Endothelial cell of umbilical vein (primary cell): Measurements from ENCODE around the gene RBM42. TPM values are rescaled to one million over a fixed set of nuclear protein-coding genes. Genes with fewer than 3 reads are reported as not detected.

Experiments
- BruUV-seq: library from RNA; stranded (reverse); fragments of 400-500 nt; replicated peaks from 2 replicates; lab custom pipeline; 2021; lab: Mats Ljungman, UMichigan
- CTCF ChIA-PET: fragments of 300-600, 350-600 bp; sonication (Branson Sonifier 250); formaldehyde crosslinking; loops from one replicate; lab custom pipeline; 2021; ENCODE audit warnings: antibody characterized with exemption, inconsistent platforms; lab: Charles Lee
- POLR2A ChIA-PET: fragments of 300-600, 350-600 bp; sonication (Branson Sonifier 250); formaldehyde crosslinking; loops from one replicate; lab custom pipeline; 2021; ENCODE audit warnings: antibody characterized with exemption, inconsistent platforms; lab: Charles Lee
- DNase-seq: peaks from one replicate; pipeline ENCODE4 v3.0.0-alpha.2; 2011; ENCODE audit warnings: low read depth, low spot score
- FAIRE-seq: peaks from 2 replicates; lab custom pipeline; 2011; peaks lifted over from hg19 to GRCh38; lab: Jason Lieb, UNC
- H2AFZ ChIP-seq: 2 replicates; pipeline ENCODE4 v1.6.0; 2012; ENCODE audit warnings: low read depth, low read length, control low read depth, inconsistent platforms
- H3K27ac ChIP-seq: 2 replicates; pipeline ENCODE4 v1.5.1; 2011; ENCODE audit warnings: low read depth, mild to moderate bottlenecking, control low read depth, low read length, moderate library complexity; ENCODE audit not compliant: insufficient read depth
- H3K27me3 ChIP-seq, 2 experiments: 2 replicates each; pipeline versions ENCODE4 v1.6.0 to v1.6.1; 2011; ENCODE audit warnings: low read length in 2 of 2, mixed read lengths in 1 of 2; ENCODE audit not compliant: control insufficient read depth in 2 of 2, insufficient read depth in 2 of 2
- H3K36me3 ChIP-seq, 2 experiments: 2 replicates in 1 of 2; 3 replicates in 1 of 2; pipeline ENCODE4 v1.5.1; 2011; ENCODE audit warnings: low read length in 2 of 2, mild to moderate bottlenecking in 1 of 2, moderate library complexity in 1 of 2; ENCODE audit not compliant: control insufficient read depth in 2 of 2, insufficient read depth in 2 of 2; ENCODE audit errors: extremely low read depth in 1 of 2
- H3K4me1 ChIP-seq: 3 replicates; pipeline ENCODE4 v1.5.1; 2011; ENCODE audit warnings: mild to moderate bottlenecking, low read length; ENCODE audit not compliant: control insufficient read depth, insufficient read depth; ENCODE audit errors: extremely low read depth
- H3K4me2 ChIP-seq: 2 replicates; pipeline ENCODE4 v1.6.1; 2011; ENCODE audit warnings: low read length, control low read depth, mixed read lengths; ENCODE audit not compliant: insufficient read depth
- H3K4me3 ChIP-seq, 3 experiments: fragments of 200-600 bp in 1 of 3; sonication (generic), shearing (Covaris generic) in 1 of 3; replicated peaks in 1 of 3; 2 replicates each; pipeline ENCODE4 v1.5.1; 2011 to 2016; ENCODE audit warnings: control low read depth in 3 of 3, low read length in 3 of 3, mild to moderate bottlenecking in 2 of 3, inconsistent platforms in 1 of 3, low read depth in 1 of 3, moderate library complexity in 1 of 3; ENCODE audit not compliant: insufficient read depth in 1 of 3
- H3K79me2 ChIP-seq: 2 replicates; pipeline ENCODE4 v1.6.0; 2012; ENCODE audit warnings: low read length, inconsistent platforms; ENCODE audit not compliant: control insufficient read depth, insufficient read depth
- H3K9ac ChIP-seq: replicated peaks from 2 replicates; pipeline ENCODE3; 2011; ENCODE audit warnings: low read length, control low read depth; ENCODE audit not compliant: insufficient read depth; ENCODE audit errors: extremely low read depth
- H3K9me1 ChIP-seq: replicated peaks from 3 replicates; pipeline ENCODE4 v1.6.0; 2011; ENCODE audit warnings: mild to moderate bottlenecking, low read length; ENCODE audit not compliant: control insufficient read depth, insufficient read depth; ENCODE audit errors: extremely low read depth
- H3K9me3 ChIP-seq: replicated peaks from 2 replicates; pipeline ENCODE4 v1.5.1; 2012; ENCODE audit warnings: low read length, inconsistent platforms; ENCODE audit not compliant: control insufficient read depth, insufficient read depth
- H4K20me1 ChIP-seq: replicated peaks from 2 replicates; pipeline ENCODE3; 2011; ENCODE audit warnings: mild to moderate bottlenecking, low read length; ENCODE audit not compliant: control insufficient read depth, insufficient read depth; ENCODE audit errors: extremely low read depth
- EZH2 ChIP-seq: IDR thresholded peaks from 2 replicates; pipeline ENCODE4 v1.6.1; 2012; ENCODE audit warnings: borderline replicate concordance, low read depth, mild to moderate bottlenecking, moderate library complexity, low read length, inconsistent platforms; ENCODE audit not compliant: severe bottlenecking
- FOS ChIP-seq: IDR thresholded peaks from 2 replicates; pipeline ENCODE4 v1.6.1; 2011; ENCODE audit warnings: mild to moderate bottlenecking, low read length, moderate library complexity, borderline replicate concordance; ENCODE audit not compliant: insufficient read depth
- GATA2 ChIP-seq: IDR thresholded peaks from 2 replicates; pipeline ENCODE4 v1.7.0; 2011; ENCODE audit warnings: low read depth, mild to moderate bottlenecking, moderate library complexity, mixed read lengths, low read length; ENCODE audit not compliant: insufficient read length, insufficient read depth
- JUN ChIP-seq: IDR thresholded peaks from 2 replicates; pipeline ENCODE4 v1.6.1; 2011; ENCODE audit warnings: borderline replicate concordance, low read depth; ENCODE audit not compliant: insufficient read length, insufficient read depth
- MYC ChIP-seq: IDR thresholded peaks from one replicate; pipeline ENCODE4 v1.6.1; 2011; ENCODE audit warnings: mild to moderate bottlenecking, low read depth, low read length
- POLR2A ChIP-seq: IDR thresholded peaks from 2 replicates; pipeline ENCODE4 v1.6.1; 2012; ENCODE audit warnings: low read depth, mild to moderate bottlenecking, control low read depth, low read length
- POLR2AphosphoS5 ChIP-seq: IDR thresholded peaks from 2 replicates; pipeline ENCODE4 v1.6.1; 2012; ENCODE audit warnings: low read depth, mild to moderate bottlenecking, control low read depth, low read length, moderate library complexity; ENCODE audit not compliant: insufficient read depth
- dilution Hi-C: fragments of 300-500 bp; cut with MboI; formaldehyde crosslinking; loops from one replicate; pipeline ENCODE4 v1.15.0; 2019; ENCODE audit warnings: low sequenced_read_pairs; ENCODE audit not compliant: extremely low pct_ligation_motif_present
- intact Hi-C: fragments of 100-400 bp; cut with micrococcal nuclease; formaldehyde crosslinking; loops from one replicate; pipeline ENCODE4 v1.10.0; 2022
- polyA plus RNA-seq, 4 experiments: library from polyadenylated mRNA; depleted of rRNA in 3 of 4; stranded (reverse) in 3 of 4; unstranded in 1 of 4; fragments of >200 nt; gene quantifications; 2 replicates each; pipeline versions ENCODE4 v1.2.1 to v1.2.3, GENCODE V29; 2011 to 2012; ENCODE audit warnings: missing spikeins in 1 of 4
- total RNA-seq: library from RNA; stranded (reverse); gene quantifications from 2 replicates; pipeline ENCODE4 v1.2.3, GENCODE V29; 2021
- TF ChIP-seq, protein P1 (sequence below), 2 donors: IDR thresholded peaks; 1 replicate in 1 of 2; 2 replicates in 1 of 2; pipeline ENCODE4 v1.5.1; 2011; ENCODE audit warnings: low read length in 2 of 2, mild to moderate bottlenecking in 2 of 2, moderate library complexity in 2 of 2, control low read depth in 1 of 2, inconsistent platforms in 1 of 2, low read depth in 1 of 2; ENCODE audit not compliant: insufficient read depth in 1 of 2; ENCODE audit errors: extremely low read depth in 1 of 2
- TF ChIP-seq, protein P2 (sequence below): IDR thresholded peaks from 2 replicates; pipeline ENCODE4 v1.6.1; 2011; ENCODE audit not compliant: insufficient read depth, insufficient read length

Gene RBM42
- total and polyA plus RNA-seq, 2 donors (not counting 3 experiments of a cell fraction or from before 2014, with no cell fraction given) = 78.3 to 97.3 TPM

DNA sequence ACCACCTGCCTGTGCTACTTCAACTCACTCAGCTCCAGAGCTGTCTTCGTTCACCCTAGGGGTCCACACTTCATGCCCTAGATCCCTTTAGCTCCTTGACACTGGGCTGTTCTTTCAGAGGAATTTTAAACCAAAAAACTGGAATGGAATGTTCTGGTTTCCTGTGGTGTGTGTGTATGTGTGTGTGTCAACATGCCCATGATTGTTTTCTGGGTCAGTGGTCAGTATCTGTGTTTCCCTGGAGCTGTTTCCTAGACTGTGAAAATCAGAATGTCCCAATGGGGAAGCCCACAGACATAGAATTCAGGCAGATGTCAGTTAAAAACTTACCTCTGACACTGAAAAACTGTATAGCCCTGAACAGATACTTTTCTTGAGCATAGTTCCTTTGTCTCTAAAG is 41.5 kb upstream of the RBM42 start:
- DNase-seq = no peak

More for the DNA sequence above, 41.5 kb upstream of the RBM42 start:
- no peaks in the 10 kb centered on the region for H3K9me3 ChIP-seq
- no peak overlapping the region for H3K27ac ChIP-seq
- H4K20me1 ChIP-seq = no peaks in the 10 kb centered on the region
- ChIA-PET POLR2A (no interaction called here), CTCF (interaction anchor here (0.7 kb wide), 1 partner anchor 77 kb away, joined by 3 read pairs; no protein-coding TSS in a partner anchor)
- TF ChIP-seq, protein P1, sequence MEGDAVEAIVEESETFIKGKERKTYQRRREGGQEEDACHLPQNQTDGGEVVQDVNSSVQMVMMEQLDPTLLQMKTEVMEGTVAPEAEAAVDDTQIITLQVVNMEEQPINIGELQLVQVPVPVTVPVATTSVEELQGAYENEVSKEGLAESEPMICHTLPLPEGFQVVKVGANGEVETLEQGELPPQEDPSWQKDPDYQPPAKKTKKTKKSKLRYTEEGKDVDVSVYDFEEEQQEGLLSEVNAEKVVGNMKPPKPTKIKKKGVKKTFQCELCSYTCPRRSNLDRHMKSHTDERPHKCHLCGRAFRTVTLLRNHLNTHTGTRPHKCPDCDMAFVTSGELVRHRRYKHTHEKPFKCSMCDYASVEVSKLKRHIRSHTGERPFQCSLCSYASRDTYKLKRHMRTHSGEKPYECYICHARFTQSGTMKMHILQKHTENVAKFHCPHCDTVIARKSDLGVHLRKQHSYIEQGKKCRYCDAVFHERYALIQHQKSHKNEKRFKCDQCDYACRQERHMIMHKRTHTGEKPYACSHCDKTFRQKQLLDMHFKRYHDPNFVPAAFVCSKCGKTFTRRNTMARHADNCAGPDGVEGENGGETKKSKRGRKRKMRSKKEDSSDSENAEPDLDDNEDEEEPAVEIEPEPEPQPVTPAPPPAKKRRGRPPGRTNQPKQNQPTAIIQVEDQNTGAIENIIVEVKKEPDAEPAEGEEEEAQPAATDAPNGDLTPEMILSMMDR (IDR thresholded peaks at IDR 0.05; ENCODE audit: extremely low read depth in 1 of 2, insufficient read depth in 1 of 2, low read depth in 1 of 2, low read length in 2 of 2) = no peak
- TF ChIP-seq EZH2 = no peak
- TF ChIP-seq, protein P2, sequence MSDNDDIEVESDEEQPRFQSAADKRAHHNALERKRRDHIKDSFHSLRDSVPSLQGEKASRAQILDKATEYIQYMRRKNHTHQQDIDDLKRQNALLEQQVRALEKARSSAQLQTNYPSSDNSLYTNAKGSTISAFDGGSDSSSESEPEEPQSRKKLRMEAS = no peak
- no peak for TF ChIP-seq GATA2
- TF ChIP-seq MYC = no peak
- no peak for TF ChIP-seq JUN
- TF ChIP-seq POLR2AphosphoS5 = no peak
- no peak for TF ChIP-seq FOS
- no peak for TF ChIP-seq POLR2A
- H3K9ac ChIP-seq = no peak overlapping the region
- H3K4me1 ChIP-seq = no peaks in the 10 kb centered on the region
- intact Hi-C loops (no loop called here), dilution Hi-C loops (no loop called here)
- no peaks in the 10 kb centered on the region for H3K27me3 ChIP-seq
- no peak overlapping the region for H3K4me2 ChIP-seq
- no peak overlapping the region for H3K4me3 ChIP-seq
- H3K79me2 ChIP-seq = no peaks in the 10 kb centered on the region
- H2AFZ ChIP-seq = no peak overlapping the region
- BruUV-seq = no TSS peak
- no peak for FAIRE-seq
- no peaks in the 10 kb centered on the region for H3K9me1 ChIP-seq
- no peaks in the 10 kb centered on the region for H3K36me3 ChIP-seq
